ENCODE measurements around the gene HNF4A.

The HNF4A gene

DNA sequence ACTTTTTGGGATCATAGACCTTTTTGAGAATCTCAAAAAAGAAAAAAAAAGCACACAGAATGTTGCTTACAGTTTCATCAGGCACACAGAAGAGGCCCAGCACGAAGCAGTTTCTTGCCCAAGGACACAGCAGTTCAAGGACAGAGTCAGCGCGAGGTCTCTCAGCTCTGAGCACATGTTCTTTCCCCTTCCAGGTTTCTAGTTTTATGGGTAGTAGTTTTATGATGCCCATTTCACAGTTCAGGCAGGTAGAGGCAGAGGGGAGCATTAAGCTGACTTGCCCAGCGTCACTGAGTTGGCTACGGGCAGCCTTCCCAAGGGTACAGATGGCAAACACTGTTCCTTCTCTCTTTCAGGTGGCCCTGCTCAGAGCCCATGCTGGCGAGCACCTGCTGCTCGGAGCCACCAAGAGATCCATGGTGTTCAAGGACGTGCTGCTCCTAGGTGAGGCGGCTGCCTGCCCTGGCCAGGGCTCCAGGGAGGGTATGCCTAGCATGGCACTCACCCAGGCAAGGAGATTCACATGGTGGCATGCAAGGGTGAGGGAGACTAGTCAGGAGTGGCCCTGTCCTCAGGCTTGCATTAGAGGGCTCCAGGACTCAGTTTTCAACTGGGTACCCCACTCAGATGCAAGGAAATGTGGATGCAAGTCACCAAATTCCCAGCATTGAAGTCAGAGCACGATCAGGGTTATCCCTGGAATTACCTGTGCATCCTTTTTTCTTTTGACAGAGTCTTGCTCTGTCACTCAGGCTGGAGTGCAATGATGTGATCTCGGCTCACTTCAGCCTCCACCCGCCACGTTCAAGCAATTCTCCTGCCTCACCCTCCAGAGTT, 62.8 kb downstream of the HNF4A start:
- Histone ChIP-seq H4K20me1 (ENCODE audit: insufficient read depth, low read length) (peaks cover 3% of the 10 kb centered on the region; the same call in 1 of the 2 replicates), H3K9me3 (ENCODE audit: insufficient read depth, low read length, severe bottlenecking) (no peaks in the 10 kb centered on the region), H2AFZ (ENCODE audit: low read depth, low read length) (no peak overlapping the region)

DNA sequence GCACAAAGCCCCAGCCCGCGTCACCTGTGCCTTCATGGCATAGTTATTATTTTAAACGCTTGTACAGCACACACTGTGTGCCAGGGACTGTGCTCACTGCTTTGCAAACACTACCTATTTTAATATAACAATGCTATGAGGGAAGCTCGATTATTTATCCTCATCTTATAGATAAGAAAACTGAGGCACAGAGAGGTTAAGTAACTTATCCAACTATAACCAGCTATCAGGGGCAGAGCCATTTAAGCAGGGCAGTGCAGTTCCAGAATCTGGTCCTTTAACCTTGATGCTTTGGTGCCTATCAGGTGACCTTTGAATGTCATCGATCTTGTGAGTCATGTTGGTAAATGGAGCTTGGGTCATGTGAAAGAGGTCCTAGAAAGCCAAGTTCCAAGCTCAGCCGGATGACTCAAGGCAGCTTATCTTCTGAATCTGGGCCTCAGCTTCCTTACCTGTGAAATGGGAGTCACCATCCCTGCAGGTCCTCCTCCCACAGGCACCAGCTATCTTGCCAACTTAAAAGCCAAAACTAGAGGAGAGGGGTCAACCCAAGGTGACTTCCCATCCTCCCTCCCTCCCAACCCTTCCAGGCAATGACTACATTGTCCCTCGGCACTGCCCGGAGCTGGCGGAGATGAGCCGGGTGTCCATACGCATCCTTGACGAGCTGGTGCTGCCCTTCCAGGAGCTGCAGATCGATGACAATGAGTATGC, 63.8 kb downstream of the HNF4A start:
- no peaks in the 10 kb centered on the region for H3K9me3 ChIP-seq (ENCODE audit: insufficient read depth, low read length, severe bottlenecking)
- DNase-seq = no peak
- H2AFZ ChIP-seq (ENCODE audit: low read depth, low read length) = no peak overlapping the region
- H3K4me2 ChIP-seq (ENCODE audit: insufficient read depth, low read length) = no peak overlapping the region
- H3K9ac ChIP-seq (ENCODE audit: low read depth, low read length) = no peak overlapping the region
- H3K4me1 ChIP-seq (ENCODE audit: insufficient read depth, low read length) = no peaks in the 10 kb centered on the region
- no peaks in the 10 kb centered on the region for H3K36me3 ChIP-seq (ENCODE audit: insufficient read depth, low read length)
- peaks cover 14% of the 10 kb centered on the region for H3K27me3 ChIP-seq (ENCODE audit: insufficient read depth, low read length, poor library complexity)
- no peak for ATAC-seq (ENCODE audit: insufficient read depth, low read depth)
- no peak overlapping the region for H3K4me3 ChIP-seq (ENCODE audit: low read depth in 1 of 2, low read length in 2 of 2)
- H4K20me1 ChIP-seq (ENCODE audit: insufficient read depth, low read length) = peaks cover 3% of the 10 kb centered on the region; the same call in 1 of the 2 replicates
- TF ChIP-seq, protein P1, sequence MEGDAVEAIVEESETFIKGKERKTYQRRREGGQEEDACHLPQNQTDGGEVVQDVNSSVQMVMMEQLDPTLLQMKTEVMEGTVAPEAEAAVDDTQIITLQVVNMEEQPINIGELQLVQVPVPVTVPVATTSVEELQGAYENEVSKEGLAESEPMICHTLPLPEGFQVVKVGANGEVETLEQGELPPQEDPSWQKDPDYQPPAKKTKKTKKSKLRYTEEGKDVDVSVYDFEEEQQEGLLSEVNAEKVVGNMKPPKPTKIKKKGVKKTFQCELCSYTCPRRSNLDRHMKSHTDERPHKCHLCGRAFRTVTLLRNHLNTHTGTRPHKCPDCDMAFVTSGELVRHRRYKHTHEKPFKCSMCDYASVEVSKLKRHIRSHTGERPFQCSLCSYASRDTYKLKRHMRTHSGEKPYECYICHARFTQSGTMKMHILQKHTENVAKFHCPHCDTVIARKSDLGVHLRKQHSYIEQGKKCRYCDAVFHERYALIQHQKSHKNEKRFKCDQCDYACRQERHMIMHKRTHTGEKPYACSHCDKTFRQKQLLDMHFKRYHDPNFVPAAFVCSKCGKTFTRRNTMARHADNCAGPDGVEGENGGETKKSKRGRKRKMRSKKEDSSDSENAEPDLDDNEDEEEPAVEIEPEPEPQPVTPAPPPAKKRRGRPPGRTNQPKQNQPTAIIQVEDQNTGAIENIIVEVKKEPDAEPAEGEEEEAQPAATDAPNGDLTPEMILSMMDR (IDR thresholded peaks at IDR 0.05; ENCODE audit: borderline replicate concordance, extremely low read depth, low read length, poor library complexity, severe bottlenecking) = no peak
- no peak overlapping the region for H3K27ac ChIP-seq (ENCODE audit: low read length)
- H3K79me2 ChIP-seq (ENCODE audit: insufficient read depth, low read length) = no peaks in the 10 kb centered on the region

More for the DNA sequence above, 62.8 kb downstream of the HNF4A start:
- ATAC-seq (ENCODE audit: insufficient read depth, low read depth) (no peak), DNase-seq (no peak)
- H3K4me1 ChIP-seq (ENCODE audit: insufficient read depth, low read length) = no peaks in the 10 kb centered on the region
- H3K9ac ChIP-seq (ENCODE audit: low read depth, low read length) = no peak overlapping the region
- H3K4me3 ChIP-seq (ENCODE audit: low read depth in 1 of 2, low read length in 2 of 2) = no peak overlapping the region
- H3K79me2 ChIP-seq (ENCODE audit: insufficient read depth, low read length) = no peaks in the 10 kb centered on the region
- no peaks in the 10 kb centered on the region for H3K36me3 ChIP-seq (ENCODE audit: insufficient read depth, low read length)
- TF ChIP-seq EZH2 (IDR thresholded peaks at IDR 0.05; ENCODE audit: borderline replicate concordance, low read depth, low read length, severe bottlenecking) = no peak
- H3K27me3 ChIP-seq (ENCODE audit: insufficient read depth, low read length, poor library complexity) = peaks cover 14% of the 10 kb centered on the region
- no peak overlapping the region for H3K27ac ChIP-seq (ENCODE audit: low read length)
- no peak overlapping the region for H3K4me2 ChIP-seq (ENCODE audit: insufficient read depth, low read length)

DNA sequence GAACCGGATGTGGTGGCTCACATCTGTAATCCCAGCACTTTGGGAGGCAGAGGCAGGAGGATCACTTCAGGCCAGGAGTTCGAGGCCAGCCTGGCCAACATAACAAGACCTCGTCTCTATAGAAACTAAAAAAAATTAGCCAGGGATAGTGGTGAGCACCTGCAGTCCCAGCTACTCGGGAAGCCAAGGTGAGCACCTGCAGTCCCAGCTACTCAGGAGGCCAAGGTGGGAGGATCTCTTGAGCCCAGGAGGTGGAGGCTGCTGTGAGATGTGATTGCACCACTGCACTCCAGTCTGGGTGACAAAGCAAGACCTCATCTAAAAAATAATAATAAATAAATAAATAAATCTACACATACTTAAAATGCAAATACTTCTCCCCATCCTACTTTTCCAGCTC, 65.0 kb downstream of the HNF4A start:
- no peak for TF ChIP-seq EZH2 (IDR thresholded peaks at IDR 0.05; ENCODE audit: borderline replicate concordance, low read depth, low read length, severe bottlenecking)
- TF ChIP-seq, protein P1 (IDR thresholded peaks at IDR 0.05; ENCODE audit: borderline replicate concordance, extremely low read depth, low read length, poor library complexity, severe bottlenecking) = no peak
- Histone ChIP-seq H3K9ac (ENCODE audit: low read depth, low read length) (no peak overlapping the region), H3K4me3 (ENCODE audit: low read depth in 1 of 2, low read length in 2 of 2) (no peak overlapping the region), H3K4me1 (ENCODE audit: insufficient read depth, low read length) (no peaks in the 10 kb centered on the region), H3K79me2 (ENCODE audit: insufficient read depth, low read length) (no peaks in the 10 kb centered on the region), H3K4me2 (ENCODE audit: insufficient read depth, low read length) (no peak overlapping the region), H3K36me3 (ENCODE audit: insufficient read depth, low read length) (no peaks in the 10 kb centered on the region), H3K27ac (ENCODE audit: low read length) (no peak overlapping the region), H3K27me3 (ENCODE audit: insufficient read depth, low read length, poor library complexity) (peaks cover 19% of the 10 kb centered on the region), H2AFZ (ENCODE audit: low read depth, low read length) (no peak overlapping the region), H3K9me3 (ENCODE audit: insufficient read depth, low read length, severe bottlenecking) (no peaks in the 10 kb centered on the region), H4K20me1 (ENCODE audit: insufficient read depth, low read length) (0 out of 2 replicates have a peak, but pooled peaks cover 3% of the 10 kb centered on the region)
- ATAC-seq (ENCODE audit: insufficient read depth, low read depth) = no peak
- no peak for DNase-seq

DNA sequence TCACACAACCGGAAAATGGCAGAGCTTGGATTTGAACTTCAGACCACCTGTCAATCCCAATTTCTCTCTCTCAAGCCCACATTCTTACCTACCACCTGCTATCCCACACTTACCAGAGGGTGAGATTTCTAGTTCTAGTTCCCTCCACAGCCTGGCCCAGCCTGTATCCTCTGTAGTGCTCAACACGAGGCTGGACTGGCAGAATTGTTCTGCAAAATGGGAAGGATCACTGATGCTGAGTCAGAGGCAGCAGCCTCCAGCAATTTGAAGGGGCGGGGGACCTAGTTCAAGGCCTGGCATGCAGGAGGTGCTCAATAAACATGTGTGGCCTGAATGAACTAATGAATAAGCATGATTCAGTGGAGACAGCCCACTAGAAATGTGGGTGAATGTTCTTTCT, 66.6 kb downstream of the HNF4A start:
- Histone ChIP-seq H3K4me1 (ENCODE audit: insufficient read depth, low read length) (no peaks in the 10 kb centered on the region), H3K4me2 (ENCODE audit: insufficient read depth, low read length) (no peak overlapping the region)
- DNase-seq = no peak

More for the DNA sequence above, 66.6 kb downstream of the HNF4A start:
- ATAC-seq (ENCODE audit: insufficient read depth, low read depth) = no peak
- H3K27me3 ChIP-seq (ENCODE audit: insufficient read depth, low read length, poor library complexity) = peaks cover 8% of the 10 kb centered on the region
- no peak overlapping the region for H3K4me3 ChIP-seq (ENCODE audit: low read depth in 1 of 2, low read length in 2 of 2)
- no peak overlapping the region for H3K27ac ChIP-seq (ENCODE audit: low read length)
- H3K9ac ChIP-seq (ENCODE audit: low read depth, low read length) = no peak overlapping the region
- H2AFZ ChIP-seq (ENCODE audit: low read depth, low read length) = no peak overlapping the region
- H4K20me1 ChIP-seq (ENCODE audit: insufficient read depth, low read length) = 0 out of 2 replicates have a peak, but pooled peaks cover 3% of the 10 kb centered on the region
- TF ChIP-seq, protein P1 (IDR thresholded peaks at IDR 0.05; ENCODE audit: borderline replicate concordance, extremely low read depth, low read length, poor library complexity, severe bottlenecking) = no peak
- TF ChIP-seq EZH2 (IDR thresholded peaks at IDR 0.05; ENCODE audit: borderline replicate concordance, low read depth, low read length, severe bottlenecking) = no peak
- no peaks in the 10 kb centered on the region for H3K9me3 ChIP-seq (ENCODE audit: insufficient read depth, low read length, severe bottlenecking)
- no peaks in the 10 kb centered on the region for H3K36me3 ChIP-seq (ENCODE audit: insufficient read depth, low read length)
- H3K79me2 ChIP-seq (ENCODE audit: insufficient read depth, low read length) = no peaks in the 10 kb centered on the region
